ENCODE results near the gene MPO.
A peak's percentile ranks its signal among the peaks of the same experiment; 100 is the strongest.

Gene MPO

GRCh38 chr17:58249270-58250133 is 31.2 kb downstream of the MPO start:
- Histone ChIP-seq H3F3A (ENCODE audit: control insufficient read depth, insufficient read depth) (no peaks in the 10 kb centered on the region), H3K4me2 (ENCODE audit: low read length) (peak overlapping the region; percentile 46), H3K4me3 (ENCODE audit: low read length) (no peak overlapping the region), H3K36me3 (ENCODE audit: control insufficient read depth, low read length) (no peaks in the 10 kb centered on the region), H3K9me3 (ENCODE audit: control insufficient read depth, insufficient read depth, low read length) (no peaks in the 10 kb centered on the region), H3K4me1 (ENCODE audit: control insufficient read depth, low read length) (peaks cover 6% of the 10 kb centered on the region), H3K9me2 (replicated peaks; ENCODE audit: control insufficient read depth, low read length) (no peaks in the 10 kb centered on the region), H3K27ac (ENCODE audit: low read depth, low read length) (no peak overlapping the region), H4K20me1 (ENCODE audit: control insufficient read depth, insufficient read depth, low read depth, low read length) (no peaks in the 10 kb centered on the region), H3K79me2 (ENCODE audit: control insufficient read depth, low read length) (no peaks in the 10 kb centered on the region), H3K27me3 (ENCODE audit: control insufficient read depth, low read length) (peaks cover 27% of the 10 kb centered on the region)
- TF ChIP-seq CTCF (IDR thresholded peaks at IDR 0.05; ENCODE audit: low read depth, low read length, poor library complexity, severe bottlenecking), result peak; percentile 90
- no peak for TF ChIP-seq EZH2phosphoT487 (IDR thresholded peaks at IDR 0.05; ENCODE audit: borderline replicate concordance, low read length)

- H3K27me3 ChIP-seq (ENCODE audit: control insufficient read depth, low read length), result peaks cover 27% of the 10 kb centered on the region
- peaks cover 6% of the 10 kb centered on the region for H3K4me1 ChIP-seq (ENCODE audit: control insufficient read depth, low read length)
- H3F3A ChIP-seq (ENCODE audit: control insufficient read depth, insufficient read depth), result no peaks in the 10 kb centered on the region
- H3K9me2 ChIP-seq (replicated peaks; ENCODE audit: control insufficient read depth, low read length), result no peaks in the 10 kb centered on the region
- no peak overlapping the region for H3K4me2 ChIP-seq (ENCODE audit: low read length)
- no peaks in the 10 kb centered on the region for H3K9me3 ChIP-seq (ENCODE audit: control insufficient read depth, insufficient read depth, low read length)
- TF ChIP-seq CTCF (IDR thresholded peaks at IDR 0.05; ENCODE audit: low read depth, low read length, poor library complexity, severe bottlenecking) (no peak), EZH2phosphoT487 (IDR thresholded peaks at IDR 0.05; ENCODE audit: borderline replicate concordance, low read length) (no peak)
- H3K36me3 ChIP-seq (ENCODE audit: control insufficient read depth, low read length), result no peaks in the 10 kb centered on the region
- H3K4me3 ChIP-seq (ENCODE audit: low read length), result no peak overlapping the region
- no peak overlapping the region for H3K27ac ChIP-seq (ENCODE audit: low read depth, low read length)
- no peaks in the 10 kb centered on the region for H3K79me2 ChIP-seq (ENCODE audit: control insufficient read depth, low read length)
- no peaks in the 10 kb centered on the region for H4K20me1 ChIP-seq (ENCODE audit: control insufficient read depth, insufficient read depth, low read depth, low read length)
Measured at GRCh38 chr17:58248955-58249269, 31.8 kb downstream of the MPO start.

GRCh38 chr17:58247511-58248363 is 33.0 kb downstream of the MPO start:
- Histone ChIP-seq H3K9me2 (replicated peaks; ENCODE audit: control insufficient read depth, low read length) (no peaks in the 10 kb centered on the region), H3F3A (ENCODE audit: control insufficient read depth, insufficient read depth) (no peaks in the 10 kb centered on the region), H3K4me2 (ENCODE audit: low read length) (no peak overlapping the region), H3K9me3 (ENCODE audit: control insufficient read depth, insufficient read depth, low read length) (no peaks in the 10 kb centered on the region), H3K27me3 (ENCODE audit: control insufficient read depth, low read length) (peaks cover 34% of the 10 kb centered on the region), H4K20me1 (ENCODE audit: control insufficient read depth, insufficient read depth, low read depth, low read length) (no peaks in the 10 kb centered on the region), H3K4me1 (ENCODE audit: control insufficient read depth, low read length) (peaks cover 6% of the 10 kb centered on the region), H3K79me2 (ENCODE audit: control insufficient read depth, low read length) (no peaks in the 10 kb centered on the region), H3K36me3 (ENCODE audit: control insufficient read depth, low read length) (no peaks in the 10 kb centered on the region), H3K27ac (ENCODE audit: low read depth, low read length) (no peak overlapping the region), H3K4me3 (ENCODE audit: low read length) (no peak overlapping the region)
- TF ChIP-seq EZH2phosphoT487 (IDR thresholded peaks at IDR 0.05; ENCODE audit: borderline replicate concordance, low read length) (no peak), CTCF (IDR thresholded peaks at IDR 0.05; ENCODE audit: low read depth, low read length, poor library complexity, severe bottlenecking) (no peak)
